NT2/D1 (cell line): ENCODE results near the gene C1RL.

Experiments used
- DNase-seq: peaks from one replicate; pipeline ENCODE4 v3.0.0-alpha.2; 2011; ENCODE audit warnings: low read depth, low spot score
- H3K27me3 ChIP-seq: 2 replicates; pipeline ENCODE4 v1.6.0; 2011; ENCODE audit warnings: mild to moderate bottlenecking; ENCODE audit not compliant: insufficient read length, insufficient read depth
- H3K36me3 ChIP-seq: 2 replicates; pipeline ENCODE4 v1.6.1; 2011; ENCODE audit warnings: mild to moderate bottlenecking, low read length, mixed read lengths; ENCODE audit not compliant: insufficient read depth, insufficient read length
- H3K4me1 ChIP-seq: 2 replicates; pipeline ENCODE4 v1.5.1; 2011; ENCODE audit not compliant: insufficient read depth, insufficient read length
- H3K4me3 ChIP-seq: 2 replicates; pipeline ENCODE4 v1.5.1; 2011; ENCODE audit warnings: low read depth; ENCODE audit not compliant: insufficient read length
- H3K9ac ChIP-seq: 2 replicates; pipeline ENCODE4 v1.6.0; 2011; ENCODE audit warnings: low read depth; ENCODE audit not compliant: insufficient read length
- H3K9me3 ChIP-seq: 2 replicates; pipeline ENCODE4 v1.5.1; 2011; ENCODE audit warnings: mild to moderate bottlenecking, low read length; ENCODE audit not compliant: insufficient read depth
- SUZ12 ChIP-seq: IDR thresholded peaks from 2 replicates; pipeline ENCODE4 v1.6.1; 2011; ENCODE audit not compliant: insufficient read length, insufficient read depth; ENCODE audit errors: extremely low read depth
- YY1 ChIP-seq: IDR thresholded peaks from 2 replicates; pipeline ENCODE4 v1.6.1; 2011; ENCODE audit not compliant: insufficient read length, insufficient read depth
- ZNF274 ChIP-seq: IDR thresholded peaks from 2 replicates; pipeline ENCODE4 v1.6.1; 2011; ENCODE audit warnings: mild to moderate bottlenecking, low read depth, low read length

Gene C1RL, protein sequence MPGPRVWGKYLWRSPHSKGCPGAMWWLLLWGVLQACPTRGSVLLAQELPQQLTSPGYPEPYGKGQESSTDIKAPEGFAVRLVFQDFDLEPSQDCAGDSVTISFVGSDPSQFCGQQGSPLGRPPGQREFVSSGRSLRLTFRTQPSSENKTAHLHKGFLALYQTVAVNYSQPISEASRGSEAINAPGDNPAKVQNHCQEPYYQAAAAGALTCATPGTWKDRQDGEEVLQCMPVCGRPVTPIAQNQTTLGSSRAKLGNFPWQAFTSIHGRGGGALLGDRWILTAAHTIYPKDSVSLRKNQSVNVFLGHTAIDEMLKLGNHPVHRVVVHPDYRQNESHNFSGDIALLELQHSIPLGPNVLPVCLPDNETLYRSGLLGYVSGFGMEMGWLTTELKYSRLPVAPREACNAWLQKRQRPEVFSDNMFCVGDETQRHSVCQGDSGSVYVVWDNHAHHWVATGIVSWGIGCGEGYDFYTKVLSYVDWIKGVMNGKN

DNA sequence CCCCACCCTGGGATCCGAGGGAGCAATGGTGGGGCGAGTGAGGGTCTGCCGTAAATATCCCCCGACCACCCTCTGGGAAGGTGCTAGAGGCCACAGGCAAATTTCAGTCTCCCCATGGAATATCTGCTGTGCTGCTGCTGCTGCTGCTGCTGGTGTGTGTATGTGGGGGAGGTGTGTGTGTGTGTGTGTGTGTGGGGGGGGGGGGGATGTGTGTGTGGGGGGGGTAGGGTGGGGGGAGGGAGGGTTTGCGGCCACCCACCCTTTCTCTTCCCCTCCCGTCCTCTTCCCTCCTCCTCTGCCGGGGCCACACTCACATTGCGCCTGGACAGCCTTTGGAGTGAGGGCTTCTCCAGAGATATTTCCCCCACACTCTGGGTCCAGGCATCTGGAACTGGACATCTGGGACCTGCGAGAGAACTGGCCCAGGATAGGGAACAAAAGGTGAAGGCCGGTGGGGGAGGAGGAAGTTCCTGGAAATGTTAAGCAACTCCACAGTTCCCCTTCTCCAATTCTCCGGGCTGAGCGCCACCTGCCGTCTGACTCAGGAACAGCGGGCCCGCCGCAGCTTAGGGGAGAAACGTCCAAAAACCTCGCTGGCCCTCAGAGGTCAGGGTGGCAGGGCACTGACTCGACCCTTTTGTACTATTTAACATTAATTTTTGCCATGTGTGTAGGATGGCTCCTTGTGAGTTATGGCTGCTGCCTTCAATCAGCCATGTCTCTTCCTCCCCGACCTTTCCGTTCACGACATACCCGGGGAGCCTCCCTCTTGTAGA lies at the start of gene C1RL:
Gene C1RL (minus strand): TSS at position 419 of the 776 bp plus-strand sequence. CDS start 34 bp downstream, at position 385.
- no peak for TF ChIP-seq SUZ12
- H3K9ac ChIP-seq: peak within 1 kb of the TSS; percentile 86

DNA sequence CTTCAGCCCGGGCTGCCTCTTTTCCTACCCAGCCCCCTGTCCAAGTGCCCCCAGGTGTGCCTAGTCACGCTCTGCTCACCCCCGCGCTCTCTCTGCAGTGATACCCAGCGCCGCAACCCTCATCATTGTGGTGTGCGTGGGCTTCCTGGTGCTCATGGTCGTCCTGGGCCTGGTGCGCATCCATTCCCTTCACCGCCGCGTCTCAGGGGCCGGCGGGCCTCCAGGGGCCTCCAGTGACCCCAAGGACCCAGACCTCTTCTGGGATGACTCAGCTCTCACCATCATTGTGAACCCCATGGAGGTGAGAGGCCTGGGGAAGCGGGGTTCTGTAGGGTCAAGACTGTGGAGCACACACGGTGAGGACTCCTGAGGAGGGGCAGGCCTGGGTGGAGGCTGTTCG lies 48.4 kb upstream of the C1RL start:
- Histone ChIP-seq H3K27me3 (no peaks in the 10 kb centered on the region), H3K9ac (no peak overlapping the region), H3K4me3 (no peak overlapping the region), H3K36me3 (peaks cover 33% of the 10 kb centered on the region), H3K4me1 (peaks cover 4% of the 10 kb centered on the region), H3K9me3 (no peaks in the 10 kb centered on the region)
- TF ChIP-seq SUZ12 (no peak), YY1 (no peak), ZNF274 (no peak)
- no peak for DNase-seq

More for the DNA sequence above, at the start of gene C1RL:
- DNase-seq: peak; percentile 93
- peaks cover 13% of the 10 kb centered on the region for H3K4me1 ChIP-seq
- H3K9me3 ChIP-seq: peaks cover 17% of the 10 kb centered on the region
- H3K27me3 ChIP-seq: peaks cover 13% of the 10 kb centered on the region
- H3K36me3 ChIP-seq: peaks cover 17% of the 10 kb centered on the region
- peak within 1 kb of the TSS; percentile 66 for H3K4me3 ChIP-seq

DNA sequence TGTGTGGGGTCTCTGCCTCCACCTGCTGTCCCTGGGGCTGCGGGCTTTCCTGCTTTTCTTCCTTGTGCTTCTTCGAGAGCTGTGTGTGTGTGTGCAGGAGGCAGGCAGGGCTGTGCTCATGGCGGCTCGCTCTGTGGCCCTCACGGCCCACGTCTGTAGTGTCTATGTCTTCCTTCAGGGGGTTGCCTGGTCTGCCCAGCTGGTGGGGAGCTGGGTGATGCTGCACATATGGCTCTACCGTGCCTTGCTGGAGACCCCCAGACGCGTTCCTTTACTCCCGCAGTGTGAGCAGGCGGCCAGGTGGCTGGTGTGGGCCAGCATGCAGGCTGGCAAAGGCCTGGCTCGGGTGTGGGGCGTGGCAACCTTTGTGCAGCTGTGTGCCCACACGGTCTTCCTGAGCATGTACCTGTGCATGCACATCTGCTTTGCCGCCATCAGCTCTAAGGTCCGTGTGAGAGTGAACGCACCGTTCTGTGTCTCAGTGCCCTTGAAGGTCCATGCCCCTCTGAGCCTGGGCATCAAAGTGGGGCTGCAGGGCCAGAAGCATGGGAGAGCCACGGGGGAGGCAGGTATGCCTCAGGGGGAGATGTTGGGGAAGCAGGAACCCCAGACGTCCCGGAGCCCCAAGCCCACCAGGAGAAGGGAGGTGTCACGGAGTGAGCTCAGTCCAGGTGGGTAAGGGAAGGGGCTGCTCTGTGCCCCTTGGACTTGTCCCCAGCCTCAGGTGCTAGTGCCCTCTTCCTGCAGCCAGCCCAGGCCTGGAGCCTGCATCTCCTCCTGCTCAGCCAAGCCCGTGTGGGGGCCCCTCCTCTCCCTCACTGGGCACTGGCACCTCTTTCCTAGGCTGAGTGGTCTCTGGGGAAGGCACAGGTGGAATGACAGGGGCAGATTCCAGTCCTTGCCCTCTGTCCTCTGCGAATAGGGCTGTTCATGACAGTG lies 47.5 kb upstream of the C1RL start:
- TF ChIP-seq YY1: no peak
- TF ChIP-seq ZNF274: no peak
- TF ChIP-seq SUZ12: no peak
- H3K9ac ChIP-seq: no peak overlapping the region
- DNase-seq: no peak
- H3K9me3 ChIP-seq: no peaks in the 10 kb centered on the region
- no peak overlapping the region for H3K4me3 ChIP-seq
- H3K36me3 ChIP-seq: peaks cover 37% of the 10 kb centered on the region
- no peaks in the 10 kb centered on the region for H3K27me3 ChIP-seq
- H3K4me1 ChIP-seq: peaks cover 4% of the 10 kb centered on the region

DNA sequence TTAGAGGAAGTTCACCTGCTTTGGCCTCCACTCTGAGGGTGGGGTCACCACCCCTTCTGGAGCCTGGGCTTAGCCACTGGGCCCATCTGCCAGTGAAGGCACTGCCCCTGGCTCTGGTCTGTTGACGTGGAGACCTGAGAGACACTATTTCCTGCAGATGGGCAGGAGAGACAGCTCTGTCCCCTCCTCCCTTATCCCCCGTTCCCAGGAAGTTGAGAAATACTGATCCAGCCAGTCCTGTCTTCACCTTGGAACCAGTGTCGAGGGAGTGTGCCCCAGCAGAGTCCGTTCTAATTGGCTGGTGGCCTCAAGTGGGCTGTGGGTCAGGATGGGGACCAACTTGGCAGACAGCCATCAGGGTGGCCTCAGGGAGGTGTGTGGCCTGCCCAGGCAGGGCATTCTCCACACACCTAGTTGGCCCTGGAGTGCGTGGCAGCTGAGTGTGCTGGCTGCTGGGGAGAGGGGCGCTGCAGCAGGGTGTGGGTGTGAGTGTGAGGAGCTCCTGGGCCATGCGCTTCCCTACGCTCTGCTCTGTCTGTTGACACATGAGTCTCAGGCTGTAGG lies 46.5 kb upstream of the C1RL start:
- H3K36me3 ChIP-seq: peaks cover 47% of the 10 kb centered on the region
- TF ChIP-seq ZNF274: no peak
- no peak for TF ChIP-seq YY1
- TF ChIP-seq SUZ12: no peak
- no peaks in the 10 kb centered on the region for H3K27me3 ChIP-seq
- H3K4me1 ChIP-seq: peaks cover 4% of the 10 kb centered on the region
- DNase-seq: no peak
- no peak overlapping the region for H3K4me3 ChIP-seq
- H3K9ac ChIP-seq: no peak overlapping the region
- H3K9me3 ChIP-seq: no peaks in the 10 kb centered on the region

DNA sequence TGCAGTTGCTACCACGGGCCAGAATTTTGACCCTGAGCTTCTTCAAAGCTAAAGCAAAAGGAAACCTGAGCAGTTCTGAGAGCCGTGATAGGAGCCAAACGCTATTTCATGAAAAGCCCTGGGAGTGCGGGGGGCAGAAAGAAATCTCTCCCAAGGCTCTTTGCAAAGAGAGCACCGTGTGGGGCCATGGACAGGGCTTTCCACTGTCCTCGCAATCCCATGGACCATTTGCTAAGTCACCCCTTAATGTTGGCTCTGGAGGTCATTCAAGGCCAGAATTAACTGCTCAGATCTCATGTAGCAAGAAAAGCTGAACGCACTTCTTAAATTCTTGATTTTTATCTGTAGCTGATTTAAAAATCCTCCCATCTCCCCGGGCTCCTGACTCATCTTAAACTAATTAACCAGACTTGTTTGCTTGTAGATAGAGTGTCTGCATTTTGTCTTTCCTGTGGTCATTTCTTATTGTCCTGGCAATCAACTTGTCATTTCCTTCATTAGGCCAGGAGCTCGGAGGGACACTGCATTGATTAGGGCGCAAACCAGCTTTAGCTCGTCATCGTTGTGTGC lies 46.0 kb upstream of the C1RL start:
- DNase-seq: no peak
- H3K4me1 ChIP-seq: peaks cover 4% of the 10 kb centered on the region
- TF ChIP-seq SUZ12 (no peak), ZNF274 (no peak), YY1 (no peak)
- H3K27me3 ChIP-seq: no peaks in the 10 kb centered on the region
- no peaks in the 10 kb centered on the region for H3K9me3 ChIP-seq
- H3K4me3 ChIP-seq: no peak overlapping the region
- H3K36me3 ChIP-seq: peaks cover 53% of the 10 kb centered on the region
- no peak overlapping the region for H3K9ac ChIP-seq

DNA sequence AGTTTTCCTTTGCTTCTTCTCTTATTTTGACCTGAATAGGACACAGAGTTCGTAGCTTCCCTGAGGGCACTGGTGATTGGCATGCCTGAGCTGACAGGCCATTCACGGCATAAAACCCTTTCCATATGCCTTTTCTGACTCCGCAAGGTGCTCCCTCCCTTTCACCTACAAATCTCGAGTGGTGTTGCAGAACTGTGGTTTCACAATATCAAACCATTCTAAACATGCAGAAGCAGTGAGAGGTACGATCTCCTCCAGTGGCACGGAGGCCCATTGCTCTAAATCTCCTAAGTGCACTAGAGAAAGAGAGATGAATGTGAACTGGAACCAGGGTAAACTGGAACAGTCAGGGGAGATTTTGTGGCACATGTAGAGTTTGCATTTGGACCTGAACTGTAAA lies 45.0 kb upstream of the C1RL start:
- peaks cover 2% of the 10 kb centered on the region for H3K4me1 ChIP-seq
- TF ChIP-seq YY1 (no peak), SUZ12 (no peak), ZNF274 (no peak)
- peaks cover 60% of the 10 kb centered on the region for H3K36me3 ChIP-seq
- H3K9ac ChIP-seq: no peak overlapping the region
- no peak overlapping the region for H3K4me3 ChIP-seq
- H3K9me3 ChIP-seq: no peaks in the 10 kb centered on the region
- no peak for DNase-seq
- H3K27me3 ChIP-seq: no peaks in the 10 kb centered on the region
